Dedifferentiated amniotic fluid mesenchymal stem cell (primary cell): ENCODE data around the gene TFF3.
"Not testable (repeated sequence)": the region's sequence is repeated elsewhere in the genome, so short reads cannot be mapped to it uniquely, and the experiment has no call there.

Experiments used
- DNase-seq: peaks from one replicate; pipeline ENCODE4 v3.0.0-alpha.2; 2016; ENCODE audit errors: extremely low spot score

Gene TFF3

DNA sequence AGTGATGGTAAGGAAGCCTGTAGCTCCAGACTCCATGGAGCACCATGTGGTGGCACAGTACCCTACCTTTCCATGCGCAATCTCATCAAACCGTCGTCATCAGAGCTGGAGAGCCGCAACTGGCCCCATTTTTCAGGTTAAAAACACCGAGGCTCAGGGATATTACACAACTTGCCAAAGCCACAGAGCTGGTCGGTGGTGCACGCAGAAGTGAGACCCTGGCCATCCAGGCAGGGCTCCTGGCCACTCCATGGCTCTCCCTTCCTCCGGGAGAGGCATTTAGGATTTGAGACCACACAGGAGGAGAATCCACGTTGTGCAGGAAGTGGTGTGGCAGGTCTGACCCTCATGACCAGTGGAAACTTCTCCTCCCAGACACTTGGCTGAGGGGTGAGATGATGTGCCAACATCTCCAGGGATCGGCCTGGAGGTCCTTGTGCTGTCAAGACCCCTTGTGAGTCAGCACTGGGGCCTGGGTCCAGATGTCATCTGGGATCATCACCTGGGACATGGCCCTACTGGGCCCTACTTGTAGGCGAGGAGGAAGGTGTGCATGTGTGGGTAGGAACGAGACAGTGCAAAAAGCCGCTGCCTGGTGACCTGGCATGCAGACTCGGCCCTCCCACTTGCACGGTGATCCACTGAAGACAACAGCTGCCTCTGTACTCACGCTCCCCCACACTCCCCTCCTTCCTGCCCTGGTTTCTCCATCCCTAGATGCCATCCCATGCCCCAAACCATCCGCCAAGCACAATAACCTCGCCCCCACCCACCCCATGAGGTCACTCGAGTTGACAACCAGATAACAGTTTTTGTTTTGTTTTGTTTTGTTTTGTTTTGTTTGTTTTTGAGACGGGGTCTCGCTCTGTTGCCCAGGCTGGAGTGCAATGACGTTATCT is 10.4 kb downstream of the TFF3 start:
- DNase-seq: no peak

DNA sequence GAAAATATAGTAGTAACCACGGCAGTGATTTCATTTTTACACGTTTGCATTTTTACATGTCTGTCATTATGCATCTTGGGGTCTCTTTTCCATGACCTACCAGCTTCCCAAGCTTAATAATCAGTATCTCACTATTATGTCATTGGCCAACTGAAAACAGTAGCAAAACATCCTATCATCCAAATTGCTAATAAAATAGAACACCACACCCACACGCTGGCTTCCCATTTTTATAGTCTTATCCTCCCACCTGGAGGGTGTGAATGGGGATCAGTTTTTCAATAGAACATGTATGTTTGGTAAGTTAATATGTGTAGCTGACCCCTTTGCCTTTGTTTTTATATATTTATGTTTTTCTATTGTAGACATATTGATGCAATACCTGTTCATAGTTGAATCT is 11.8 kb downstream of the TFF3 start:
- no peak for DNase-seq

DNA sequence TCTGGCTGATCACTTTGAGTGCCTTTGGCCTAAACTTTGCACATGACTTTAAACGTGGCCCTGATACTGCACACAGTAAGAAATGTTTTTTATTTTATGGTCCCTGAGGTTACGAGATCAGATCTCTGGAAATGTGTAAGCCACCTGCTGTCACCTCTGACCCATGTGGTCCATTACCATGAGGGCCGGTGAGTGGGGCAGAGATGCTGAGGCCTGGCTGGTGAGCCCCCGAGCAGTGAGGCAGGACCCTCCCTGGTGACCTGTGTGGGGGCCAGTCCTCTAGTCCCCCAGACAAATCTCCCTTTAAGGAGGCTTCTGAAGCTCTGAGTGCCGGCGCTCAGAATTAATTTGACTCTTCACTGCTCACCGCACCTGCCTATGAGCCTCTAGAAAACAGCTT is 12.4 kb downstream of the TFF3 start:
- DNase-seq: no peak

DNA sequence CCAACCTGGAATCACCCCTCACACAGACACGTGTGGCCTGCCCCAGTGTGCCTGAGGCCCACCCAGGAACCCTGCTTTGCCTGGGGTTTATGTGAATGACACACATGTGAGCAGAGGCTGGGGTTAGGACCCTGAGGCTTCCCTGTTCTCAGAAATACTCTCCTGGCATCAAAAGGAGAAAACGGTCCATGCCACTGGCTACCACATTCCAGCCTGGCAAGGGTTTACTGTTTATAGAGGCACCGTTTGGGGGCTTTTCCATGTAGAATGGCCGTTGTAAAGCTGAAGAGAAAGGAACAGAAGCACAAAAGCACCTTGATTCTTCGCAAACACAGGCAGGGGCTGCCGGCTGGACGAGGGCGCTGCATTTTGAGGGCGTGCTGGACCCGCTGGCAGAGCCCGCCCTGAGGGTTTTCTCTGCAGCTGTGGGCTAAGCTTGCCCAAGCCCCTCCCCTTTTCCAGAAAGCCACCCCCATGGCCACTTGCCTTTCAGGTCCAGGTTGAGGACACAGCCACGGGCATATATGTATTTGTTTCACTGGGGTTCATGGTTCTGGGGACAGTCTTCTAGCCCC is 13.0 kb downstream of the TFF3 start:
- DNase-seq: no peak

DNA sequence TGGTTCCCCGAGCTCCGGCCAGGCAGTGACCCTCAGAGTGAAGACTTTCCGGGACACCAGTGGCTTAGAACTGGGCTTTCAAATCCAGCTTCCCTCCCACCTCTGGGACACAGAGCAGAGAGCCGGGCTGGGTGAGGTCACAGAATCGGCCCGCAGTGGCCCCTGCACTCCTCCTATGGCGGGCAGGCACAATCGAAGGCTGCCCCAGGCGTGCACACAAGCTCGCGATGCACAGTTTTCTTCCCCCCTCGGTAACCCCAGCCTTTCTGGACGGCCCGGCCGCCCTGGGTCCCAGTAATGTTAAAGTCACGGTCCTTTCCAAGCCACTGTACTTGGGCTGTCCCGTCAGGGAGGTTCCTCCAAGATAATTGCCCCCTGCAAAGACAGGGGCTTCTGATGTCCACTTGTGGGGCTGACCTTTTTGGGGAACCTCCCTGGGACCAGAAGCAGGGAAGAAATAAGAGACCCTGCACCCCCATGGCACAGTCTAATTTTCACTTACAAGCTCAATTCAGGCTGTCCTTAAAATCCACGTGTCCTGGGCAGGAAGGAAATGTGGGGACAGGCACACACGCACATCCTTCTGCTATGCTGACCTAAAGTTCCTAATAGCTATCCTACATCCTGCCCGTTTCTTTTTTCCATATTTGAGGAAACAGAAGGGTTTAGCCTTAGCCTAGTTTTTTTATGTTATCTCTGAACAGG is 13.7 kb downstream of the TFF3 start:
- no peak for DNase-seq

DNA sequence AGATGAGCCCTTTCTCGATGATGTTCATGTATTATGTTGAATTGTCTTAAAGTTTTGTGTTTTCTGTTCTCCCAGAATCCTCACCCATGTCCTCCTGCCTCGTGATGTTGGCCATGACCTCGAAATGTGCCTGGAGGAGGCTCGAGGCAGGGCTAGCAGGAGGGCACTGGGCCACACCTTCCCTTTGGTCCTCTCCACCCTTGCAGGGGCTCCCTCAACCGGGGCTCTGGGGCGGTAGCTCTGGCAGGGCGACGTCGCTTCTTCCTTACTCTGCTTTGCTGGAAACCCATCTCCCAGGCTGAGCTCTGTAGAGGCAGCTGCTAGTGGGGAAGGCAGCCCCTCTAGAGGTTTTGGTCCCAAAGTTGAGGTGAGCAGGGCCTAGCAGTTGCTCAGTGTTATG is 14.3 kb downstream of the TFF3 start:
- no peak for DNase-seq

DNA sequence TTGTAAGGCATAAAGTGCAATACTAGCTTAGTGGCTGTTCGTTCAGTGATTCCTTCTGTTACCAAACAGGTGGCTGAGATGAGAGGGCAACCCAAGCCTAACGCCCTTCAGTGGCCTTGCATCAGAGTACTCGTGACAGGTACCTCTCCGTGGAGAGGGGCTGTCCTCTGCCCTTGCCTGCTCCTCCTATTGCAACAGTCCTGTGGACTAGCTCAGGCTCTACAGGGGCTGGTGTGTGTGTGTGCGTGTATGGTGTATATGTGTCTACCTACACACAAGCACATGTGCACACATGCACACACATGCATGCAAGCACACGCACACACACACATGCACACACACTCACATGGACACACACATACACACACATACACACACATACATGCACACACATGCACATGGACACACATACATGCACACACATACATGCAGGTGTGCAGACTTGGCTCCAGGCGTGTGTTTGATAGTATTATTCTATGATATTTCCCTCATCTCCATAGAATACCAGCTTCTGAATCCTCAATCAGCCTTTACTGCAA is 15.1 kb downstream of the TFF3 start:
- no peak for DNase-seq

DNA sequence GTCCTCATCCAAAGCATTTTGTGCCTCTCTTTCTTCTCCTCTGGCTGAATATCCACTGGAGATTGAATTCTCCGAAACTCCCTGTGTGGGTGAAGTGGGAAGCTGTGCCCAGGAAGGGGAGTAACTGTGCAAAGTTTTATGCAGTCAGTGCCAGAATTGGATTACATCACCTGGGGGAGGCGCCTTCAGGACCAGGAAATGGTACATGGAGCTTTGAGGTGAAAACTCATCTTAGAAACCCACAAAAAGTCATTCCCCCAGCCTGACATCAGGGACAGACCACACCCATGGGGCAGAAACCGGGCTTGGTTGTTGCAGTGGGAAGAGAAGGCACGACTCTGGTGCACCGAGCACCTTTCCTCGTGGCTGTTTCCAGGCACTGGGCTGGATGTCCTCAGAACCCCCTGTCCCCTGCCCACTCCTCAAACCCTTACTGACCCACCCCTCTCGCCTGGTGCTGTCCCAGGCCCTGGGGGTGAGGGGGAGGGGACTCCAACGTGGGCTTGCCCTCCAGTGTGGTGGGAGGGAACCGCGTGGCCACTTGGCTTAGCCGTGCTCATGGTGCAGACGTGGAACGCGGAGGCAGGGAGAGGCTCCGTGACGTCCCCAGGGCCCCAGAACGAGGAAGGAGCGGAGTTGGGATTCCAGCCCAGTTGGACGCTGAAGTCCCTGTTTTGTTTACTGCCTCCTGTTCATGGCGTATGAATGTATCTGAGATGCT is 15.7 kb downstream of the TFF3 start:
- DNase-seq: no peak

DNA sequence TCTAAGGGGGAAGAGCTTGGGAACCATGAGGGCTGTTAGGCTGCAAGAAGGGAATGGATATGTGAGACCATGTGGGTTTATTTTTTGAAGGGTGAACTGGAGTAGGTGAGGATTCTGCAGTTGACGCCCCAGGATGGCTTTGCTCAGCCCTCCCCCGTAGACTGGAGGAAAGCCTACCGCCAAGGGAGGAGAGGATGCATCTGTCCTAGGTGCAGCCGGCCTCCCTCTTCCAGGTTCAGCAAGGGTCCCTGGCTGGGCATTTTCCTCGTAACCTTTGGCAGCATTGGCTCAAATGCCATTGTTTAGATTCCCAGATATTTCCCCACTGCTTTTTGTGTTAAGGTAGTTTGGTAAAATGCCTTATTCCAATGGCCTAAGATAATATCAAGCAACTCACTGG is 16.6 kb downstream of the TFF3 start:
- no peak for DNase-seq

DNA sequence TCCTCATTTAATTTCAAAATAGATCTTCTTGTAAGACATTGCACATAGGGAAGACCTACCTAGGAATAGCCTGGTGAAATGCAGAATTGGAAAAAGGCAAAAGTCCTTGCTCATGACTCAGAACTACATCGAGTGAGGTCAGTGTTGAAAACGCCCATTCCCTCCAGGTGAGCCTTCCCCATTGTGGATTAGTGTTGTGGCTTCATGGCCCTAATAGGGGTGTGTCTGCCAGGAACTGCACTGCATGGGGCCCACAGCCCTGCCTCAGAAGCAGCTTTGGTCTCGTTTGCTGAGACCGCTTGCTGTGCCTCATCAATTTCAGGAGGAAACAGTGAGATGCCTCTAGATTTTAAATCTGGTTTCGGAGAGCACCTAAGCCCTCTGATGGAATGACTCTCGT is 17.0 kb downstream of the TFF3 start:
- no peak for DNase-seq

DNA sequence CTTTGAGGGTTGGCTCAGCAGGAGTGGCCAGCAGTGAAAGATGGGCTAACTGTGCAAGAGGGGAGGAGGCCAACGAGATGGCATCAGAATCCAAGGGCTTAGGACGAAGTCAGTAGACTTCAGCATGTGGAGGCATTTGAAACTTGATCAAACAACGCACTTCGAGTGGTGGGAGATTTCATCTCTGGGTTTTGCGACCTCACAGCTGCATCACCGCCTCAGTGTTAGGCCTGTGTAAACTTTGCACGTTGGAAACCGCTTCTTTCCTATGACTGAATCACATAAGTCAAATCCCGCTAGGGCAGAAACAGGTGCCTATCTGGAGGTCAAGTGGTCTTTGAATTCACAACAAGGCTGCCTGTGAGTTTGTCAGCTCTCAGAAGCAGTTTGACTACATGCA is 17.8 kb downstream of the TFF3 start:
- no peak for DNase-seq

DNA sequence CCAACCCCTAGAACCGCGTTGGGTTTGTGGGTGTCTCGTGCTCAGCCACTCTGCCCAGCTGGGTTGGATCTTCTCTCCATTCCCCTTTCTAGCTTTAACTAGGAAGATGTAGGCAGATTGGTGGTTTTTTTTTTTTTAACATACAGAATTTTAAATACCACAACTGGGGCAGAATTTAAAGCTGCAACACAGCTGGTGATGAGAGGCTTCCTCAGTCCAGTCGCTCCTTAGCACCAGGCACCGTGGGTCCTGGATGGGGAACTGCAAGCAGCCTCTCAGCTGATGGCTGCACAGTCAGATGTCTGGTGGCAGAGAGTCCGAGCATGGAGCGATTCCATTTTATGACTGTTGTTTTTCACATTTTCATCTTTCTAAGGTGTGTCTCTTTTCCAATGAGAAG is 18.7 kb downstream of the TFF3 start:
- DNase-seq: no peak

DNA sequence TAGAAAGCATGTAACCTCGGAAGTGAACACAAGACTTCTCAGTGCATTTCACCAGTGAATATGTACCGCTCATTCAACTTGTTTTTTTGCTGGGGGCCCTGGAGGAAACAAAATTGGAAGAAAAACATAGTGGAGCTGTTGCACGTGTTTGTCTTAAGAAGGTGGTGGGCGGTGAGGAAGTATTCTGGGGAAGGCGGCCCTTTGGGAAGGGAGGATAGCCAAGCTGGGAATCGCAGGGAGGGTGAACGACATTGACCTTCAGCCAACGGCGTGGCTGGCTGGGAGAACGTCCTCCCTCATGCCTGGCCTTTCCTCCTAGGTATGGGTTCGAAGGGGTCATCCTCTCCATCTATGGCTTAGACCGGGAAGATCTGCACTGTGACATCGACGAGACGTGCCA is 19.4 kb downstream of the TFF3 start:
- DNase-seq: no peak

DNA sequence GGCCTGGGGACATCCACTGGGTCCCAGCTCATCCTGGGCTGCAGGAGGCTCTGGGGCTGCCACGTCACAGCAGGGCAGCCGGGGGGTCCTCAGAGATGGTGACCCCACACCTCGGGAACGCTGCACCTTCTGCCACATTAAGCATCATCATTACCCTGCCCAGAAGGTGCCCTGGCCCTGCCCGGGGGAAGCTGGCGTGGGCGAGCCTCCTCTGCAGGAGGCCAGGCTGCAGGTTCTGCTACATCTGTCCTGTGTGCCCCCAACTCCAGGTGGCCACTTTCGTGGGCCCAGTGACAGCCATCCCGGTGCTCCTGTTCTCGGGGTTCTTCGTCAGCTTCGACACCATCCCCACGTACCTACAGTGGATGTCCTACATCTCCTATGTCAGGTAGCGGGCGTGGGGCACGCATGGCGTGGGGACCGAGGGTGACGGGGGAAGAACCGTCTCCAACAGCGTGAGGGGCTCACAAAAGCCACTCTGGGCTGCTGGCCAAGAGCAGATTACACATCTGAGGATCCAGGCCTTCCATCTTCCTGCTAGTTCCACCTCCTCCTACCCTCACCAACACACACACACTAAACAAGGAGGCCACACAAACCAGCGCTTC is 20.8 kb downstream of the TFF3 start:
- no peak for DNase-seq

DNA sequence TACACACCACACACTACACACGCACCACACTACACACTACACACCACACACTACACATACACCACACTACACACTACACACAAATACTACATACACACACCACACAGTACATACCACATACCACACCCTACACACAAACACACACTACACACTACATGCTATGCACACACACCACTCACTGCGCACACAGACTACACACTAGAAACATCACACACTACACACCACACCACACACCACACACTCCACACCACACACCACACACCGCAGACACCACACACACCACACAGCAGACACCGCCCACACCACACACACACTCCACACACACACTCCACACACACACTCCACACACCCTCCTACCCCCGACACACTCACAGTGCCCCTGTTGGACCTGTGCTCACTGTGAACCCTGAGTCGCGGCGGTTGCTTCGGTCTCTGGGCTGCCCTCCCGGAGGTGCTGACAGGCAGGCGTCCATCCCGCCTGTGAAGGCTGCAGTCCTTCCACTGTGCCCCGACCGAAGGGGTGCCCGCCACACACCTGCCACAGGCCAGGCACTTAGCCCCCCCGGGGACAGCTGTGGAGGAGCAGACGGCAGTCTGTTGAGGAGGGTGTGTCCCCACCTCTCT is 21.4 kb downstream of the TFF3 start:
- no peak for DNase-seq

DNA sequence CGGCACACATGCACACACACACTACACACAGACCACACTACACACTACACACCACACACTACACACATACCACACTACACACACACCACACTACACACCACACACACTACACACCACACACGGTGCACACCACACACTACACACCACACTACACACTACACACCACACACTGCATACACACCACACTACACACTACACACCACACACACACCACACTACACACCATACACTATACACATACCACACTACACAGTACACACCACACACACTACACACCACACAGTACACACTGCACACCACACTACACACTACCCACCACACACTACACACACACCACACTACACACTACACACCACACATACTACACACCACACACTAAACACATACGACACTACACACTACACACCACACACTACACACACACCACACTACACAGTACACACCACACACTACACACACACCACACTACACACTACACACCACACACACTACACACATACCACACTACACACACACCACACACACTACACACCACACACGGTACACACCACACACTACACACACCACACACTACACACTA is 22.6 kb downstream of the TFF3 start:
- DNase-seq: not testable (repeated sequence)

DNA sequence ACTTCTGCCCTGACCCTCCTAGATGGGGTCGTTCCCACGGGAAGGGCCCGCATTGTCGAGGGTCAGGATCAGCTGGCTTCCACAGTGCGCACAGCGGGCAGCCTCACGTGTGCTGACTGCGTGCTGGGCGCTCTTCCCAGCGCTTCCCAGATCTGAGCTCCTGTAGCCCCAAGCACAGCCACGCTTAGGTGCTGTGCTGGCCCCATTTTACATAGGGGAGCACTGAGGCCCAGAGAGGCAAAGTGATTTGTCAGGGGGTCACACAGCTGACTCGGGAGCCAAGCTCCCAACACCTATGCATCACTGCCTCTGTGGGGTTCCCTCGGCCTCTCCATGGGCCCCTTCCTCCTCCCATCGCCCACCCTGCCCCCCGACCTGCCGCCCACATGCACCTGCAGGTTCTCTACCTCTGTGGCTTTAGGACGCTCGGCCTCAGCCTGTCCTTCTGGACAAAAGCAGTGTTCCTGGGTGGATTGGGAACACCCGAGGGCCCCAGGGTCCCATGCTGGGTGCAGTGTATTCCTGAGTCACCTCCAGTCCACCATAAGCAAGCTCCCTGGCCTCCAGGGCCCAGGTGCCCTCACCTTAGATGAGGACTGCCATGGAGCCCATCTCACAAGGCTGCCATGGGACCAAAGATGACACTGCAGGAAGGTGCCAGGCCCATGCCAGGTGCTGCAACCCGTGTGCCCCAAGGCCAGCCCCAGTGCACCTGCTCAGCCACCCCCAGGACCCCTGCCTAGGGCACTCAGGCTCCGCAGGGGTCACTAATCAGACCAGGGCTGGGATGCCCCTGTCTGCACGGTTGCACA is 23.3 kb downstream of the TFF3 start:
- no peak for DNase-seq

DNA sequence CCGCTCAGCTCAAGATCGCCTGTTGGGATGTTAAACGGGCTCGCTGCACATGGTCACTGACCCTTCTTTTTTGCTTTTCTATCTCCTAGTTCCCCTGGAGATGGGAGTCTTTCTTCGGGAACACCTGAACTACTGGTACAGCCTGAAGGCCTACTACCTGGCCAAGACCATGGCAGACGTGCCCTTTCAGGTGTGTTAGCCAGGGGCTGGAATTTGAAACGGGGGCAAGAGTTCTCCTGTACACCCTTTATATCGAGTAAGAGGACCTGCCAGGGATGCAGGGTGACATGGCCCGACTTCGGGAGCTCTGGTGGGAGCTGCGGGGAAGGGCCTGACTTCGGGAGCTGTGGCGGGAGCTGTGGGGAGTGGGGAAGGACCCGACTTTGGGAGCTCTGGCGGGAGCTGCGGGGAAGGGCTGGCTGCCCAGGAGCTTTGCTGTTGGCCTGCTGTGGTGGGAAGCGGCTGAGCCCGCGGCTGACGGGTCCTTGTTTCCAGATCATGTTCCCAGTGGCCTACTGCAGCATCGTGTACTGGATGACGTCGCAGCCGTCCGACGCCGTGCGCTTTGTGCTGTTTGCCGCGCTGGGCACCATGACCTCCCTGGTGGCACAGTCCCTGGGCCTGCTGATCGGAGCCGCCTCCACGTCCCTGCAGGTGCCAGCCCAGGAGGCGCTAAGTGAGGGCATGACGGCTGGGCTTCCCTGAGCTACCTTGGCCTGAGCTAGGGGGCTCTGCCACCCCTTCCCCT is 24.0 kb downstream of the TFF3 start:
- DNase-seq: no peak

DNA sequence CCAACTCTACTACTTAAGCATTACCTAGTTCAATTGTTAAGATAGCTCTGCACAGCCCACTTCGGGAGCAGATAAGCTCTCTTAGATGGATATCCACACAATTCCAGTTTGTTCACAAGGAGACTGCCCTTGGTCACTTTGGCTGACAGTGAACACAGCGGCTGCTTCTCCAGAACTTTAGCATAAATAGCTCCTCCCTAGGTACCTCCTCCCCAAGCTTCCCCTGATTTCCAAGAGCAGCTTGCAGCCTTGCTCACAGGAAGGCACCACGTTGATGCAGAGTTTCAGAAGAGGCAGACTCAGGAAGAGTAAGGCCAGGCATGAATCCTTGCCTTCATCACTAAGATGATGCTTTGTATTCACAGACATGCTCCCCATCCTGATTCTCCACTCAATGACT is 24.7 kb downstream of the TFF3 start:
- no peak for DNase-seq
